Neuronal stem cell (in vitro differentiated cells): ENCODE measurements around the gene ANKRD44.

Experiments used
- DNase-seq: peaks from one replicate; pipeline ENCODE4 v3.0.0-alpha.2; 2013; ENCODE audit warnings: low spot score
- H2AFZ ChIP-seq: one replicate; pipeline ENCODE4 v1.6.1; 2013; ENCODE audit warnings: mild to moderate bottlenecking, low read length, inconsistent platforms
- H2AK5ac ChIP-seq: 2 replicates; pipeline ENCODE4 v1.6.1; 2013; ENCODE audit warnings: low read depth, mild to moderate bottlenecking, inconsistent platforms, low read length, moderate library complexity, mixed read lengths
- H2BK120ac ChIP-seq: 2 replicates; pipeline ENCODE4 v1.6.1; 2013; ENCODE audit warnings: low read depth, mild to moderate bottlenecking, inconsistent platforms, low read length, moderate library complexity, mixed read lengths
- H2BK12ac ChIP-seq: one replicate; pipeline ENCODE4 v1.6.1; 2013; ENCODE audit warnings: low read length, inconsistent platforms
- H2BK15ac ChIP-seq: 2 replicates; pipeline ENCODE4 v1.6.1; 2013; ENCODE audit warnings: mild to moderate bottlenecking, low read length, inconsistent platforms, mixed read lengths
- H2BK5ac ChIP-seq: one replicate; pipeline ENCODE4 v1.6.1; 2013; ENCODE audit warnings: inconsistent platforms, mild to moderate bottlenecking, low read length, moderate library complexity
- H3K14ac ChIP-seq: one replicate; pipeline ENCODE4 v1.6.1; 2013; ENCODE audit warnings: low read length, inconsistent platforms
- H3K18ac ChIP-seq: 2 replicates; pipeline ENCODE4 v1.6.1; 2013; ENCODE audit warnings: low read length, inconsistent platforms
- H3K23ac ChIP-seq: 2 replicates; pipeline ENCODE4 v1.6.1; 2013; ENCODE audit warnings: low read depth, mild to moderate bottlenecking, mixed read lengths, low read length, inconsistent platforms; ENCODE audit not compliant: poor library complexity
- H3K27ac ChIP-seq: replicated peaks from 3 replicates; pipeline ENCODE4 v1.5.1; 2013; ENCODE audit warnings: low read length, inconsistent platforms
- H3K27me3 ChIP-seq, 3 experiments: 2 replicates each; pipeline ENCODE4 v1.6.1; 2013; ENCODE audit warnings: low read length in 3 of 3, mild to moderate bottlenecking in 2 of 3, inconsistent platforms in 1 of 3, low read depth in 1 of 3, mixed read lengths in 1 of 3, moderate library complexity in 1 of 3; ENCODE audit not compliant: control insufficient read depth in 3 of 3, insufficient read depth in 3 of 3
- H3K36me3 ChIP-seq, 2 donors: replicated peaks in 1 of 2; 2 replicates each; pipeline ENCODE4 v1.6.1; 2013; ENCODE audit warnings: low read length in 2 of 2; ENCODE audit not compliant: control insufficient read depth in 2 of 2, insufficient read depth in 2 of 2
- H3K4ac ChIP-seq: 2 replicates; pipeline ENCODE4 v1.6.1; 2013; ENCODE audit warnings: inconsistent platforms, mild to moderate bottlenecking, low read length, moderate library complexity
- H3K4me1 ChIP-seq, 2 donors: 1 replicate in 1 of 2; 2 replicates in 1 of 2; pipeline ENCODE4 v1.6.1; 2013; ENCODE audit warnings: low read length in 2 of 2, low read depth in 1 of 2; ENCODE audit not compliant: control insufficient read depth in 2 of 2, insufficient read depth in 1 of 2
- H3K4me2 ChIP-seq: one replicate; pipeline ENCODE4 v1.6.1; 2013; ENCODE audit warnings: mild to moderate bottlenecking, low read length, inconsistent platforms; ENCODE audit not compliant: insufficient read depth, poor library complexity, severe bottlenecking
- H3K4me3 ChIP-seq, 2 donors: 2 replicates each; pipeline ENCODE4 v1.5.1; 2013; ENCODE audit warnings: low read length in 2 of 2, mild to moderate bottlenecking in 2 of 2, inconsistent platforms in 1 of 2, moderate library complexity in 1 of 2
- H3K79me1 ChIP-seq: one replicate; pipeline ENCODE4 v1.6.1; 2013; ENCODE audit warnings: low read depth, mild to moderate bottlenecking, inconsistent platforms, low read length, moderate library complexity
- H3K9ac ChIP-seq: one replicate; pipeline ENCODE4 v1.6.1; 2013; ENCODE audit warnings: mild to moderate bottlenecking, low read depth, low read length, inconsistent platforms; ENCODE audit not compliant: poor library complexity
- H3K9me3 ChIP-seq, 2 donors: replicated peaks in 1 of 2; 2 replicates each; pipeline versions ENCODE3 to v1.6.1; 2013; ENCODE audit warnings: low read length in 2 of 2, mild to moderate bottlenecking in 2 of 2, inconsistent platforms in 1 of 2, low read depth in 1 of 2, mixed read lengths in 1 of 2, moderate library complexity in 1 of 2; ENCODE audit not compliant: control insufficient read depth in 2 of 2, insufficient read depth in 1 of 2
- H4K8ac ChIP-seq: one replicate; pipeline ENCODE4 v1.6.1; 2013; ENCODE audit warnings: low read depth, mild to moderate bottlenecking, inconsistent platforms, low read length, moderate library complexity
- H4K91ac ChIP-seq: one replicate; pipeline ENCODE4 v1.6.1; 2013; ENCODE audit warnings: low read length, low read depth, mild to moderate bottlenecking, inconsistent platforms; ENCODE audit not compliant: poor library complexity
- WGBS, 2 donors: extraction: QIAGEN DNeasy Blood & Tissue Kit; methylation state at CpG; one replicate each; pipeline ENCODE4 v1.1.7; 2013; ENCODE audit warnings: missing lambda C conversion rate in 2 of 2, mixed read lengths in 1 of 2; ENCODE audit not compliant: insufficient read length in 2 of 2, insufficient replicate concordance in 1 of 2; ENCODE audit errors: extremely low coverage in 2 of 2; 5-methylcytosine and 5-hydroxymethylcytosine counted together

ANKRD44 gene

GRCh38 chr2:197124639-197125390 lies 185.8 kb downstream of the ANKRD44 start:
- peaks cover 0 to 6% of the 10 kb centered on the region in 2 donors for H3K4me1 ChIP-seq
- no peak overlapping the region for H3K4me3 ChIP-seq
- no peak overlapping the region for H2AFZ ChIP-seq
- no peaks in the 10 kb centered on the region for H3K27me3 ChIP-seq
- no peak overlapping the region for H2AK5ac ChIP-seq
- H3K79me1 ChIP-seq: no peaks in the 10 kb centered on the region
- H3K4me2 ChIP-seq: no peak overlapping the region
- no peak overlapping the region for H3K4ac ChIP-seq
- no peak overlapping the region for H4K91ac ChIP-seq
- DNase-seq: no peak
- no peak overlapping the region for H3K27ac ChIP-seq
- WGBS, 2 donors: no CpG with 5 or more reads among the region's 7 CpGs
- H2BK12ac ChIP-seq: no peak overlapping the region
- no peak overlapping the region for H3K18ac ChIP-seq
- H2BK15ac ChIP-seq: no peak overlapping the region
- H3K9ac ChIP-seq: no peak overlapping the region
- H2BK5ac ChIP-seq: no peak overlapping the region
- no peak overlapping the region for H2BK120ac ChIP-seq
- peaks cover 0 to 2% of the 10 kb centered on the region in 2 donors for H3K9me3 ChIP-seq
- no peak overlapping the region for H3K23ac ChIP-seq
- H3K36me3 ChIP-seq: no peaks in the 10 kb centered on the region
- no peak overlapping the region for H4K8ac ChIP-seq
- H3K14ac ChIP-seq: no peak overlapping the region

- H4K8ac ChIP-seq: no peak overlapping the region
- H2BK120ac ChIP-seq: no peak overlapping the region
- H3K36me3 ChIP-seq: no peaks in the 10 kb centered on the region
- no peak overlapping the region for H3K9ac ChIP-seq
- no peak overlapping the region for H3K4me2 ChIP-seq
- H3K18ac ChIP-seq: no peak overlapping the region
- H3K27me3 ChIP-seq: no peaks in the 10 kb centered on the region
- no peaks in the 10 kb centered on the region for H3K79me1 ChIP-seq
- H2BK12ac ChIP-seq: no peak overlapping the region
- H3K23ac ChIP-seq: no peak overlapping the region
- peaks cover 0 to 2% of the 10 kb centered on the region in 2 donors for H3K9me3 ChIP-seq
- no peak overlapping the region for H2BK15ac ChIP-seq
- H3K4me3 ChIP-seq: no peak overlapping the region
- no peak overlapping the region for H3K14ac ChIP-seq
- H2AK5ac ChIP-seq: no peak overlapping the region
- no peak overlapping the region for H2BK5ac ChIP-seq
- H2AFZ ChIP-seq: no peak overlapping the region
- no peak overlapping the region for H4K91ac ChIP-seq
- whole genome bisulfite sequencing, 2 donors: no CpG with 5 or more reads among the region's 1 CpG
- no peak for DNase-seq
- no peak overlapping the region for H3K27ac ChIP-seq
- H3K4ac ChIP-seq: no peak overlapping the region
- H3K4me1 ChIP-seq: peaks cover 0 to 6% of the 10 kb centered on the region in 2 donors
Measured at GRCh38 chr2:197122821-197123220, 187.8 kb downstream of the ANKRD44 start.

GRCh38 chr2:197121756-197122385 lies 188.7 kb downstream of the ANKRD44 start:
- Histone ChIP-seq H2BK120ac (no peak overlapping the region), H3K18ac (no peak overlapping the region), H3K79me1 (no peaks in the 10 kb centered on the region), H2AK5ac (no peak overlapping the region), H3K14ac (no peak overlapping the region), H3K9me3 (no peaks in the 10 kb centered on the region), H3K4ac (no peak overlapping the region), H4K91ac (no peak overlapping the region), H2AFZ (peak overlapping the region; percentile 22), H3K4me1 (peaks cover 0 to 6% of the 10 kb centered on the region in 2 donors), H3K36me3 (no peaks in the 10 kb centered on the region), H3K9ac (no peak overlapping the region), H4K8ac (no peak overlapping the region), H3K4me3 (no peak overlapping the region), H3K4me2 (no peak overlapping the region), H3K27me3 (no peaks in the 10 kb centered on the region), H3K27ac (no peak overlapping the region), H2BK12ac (no peak overlapping the region), H2BK5ac (no peak overlapping the region), H3K23ac (no peak overlapping the region), H2BK15ac (no peak overlapping the region)
- DNase-seq: no peak
- WGBS, 2 donors: no CpG with 5 or more reads among the region's 6 CpGs

GRCh38 chr2:197121255-197121654 lies 189.3 kb downstream of the ANKRD44 start:
- Histone ChIP-seq H3K27me3 (no peaks in the 10 kb centered on the region), H2BK12ac (no peak overlapping the region), H3K27ac (no peak overlapping the region), H3K4me1 (peaks cover 0 to 7% of the 10 kb centered on the region in 2 donors), H3K9me3 (no peaks in the 10 kb centered on the region), H3K79me1 (no peaks in the 10 kb centered on the region), H4K8ac (no peak overlapping the region), H4K91ac (no peak overlapping the region), H3K23ac (no peak overlapping the region), H3K9ac (no peak overlapping the region), H2AK5ac (no peak overlapping the region), H3K18ac (no peak overlapping the region), H3K14ac (no peak overlapping the region), H3K4ac (no peak overlapping the region), H2BK15ac (no peak overlapping the region), H3K4me3 (no peak overlapping the region), H2BK5ac (no peak overlapping the region), H3K4me2 (no peak overlapping the region), H2BK120ac (no peak overlapping the region), H2AFZ (peak overlapping the region; percentile 22), H3K36me3 (no peaks in the 10 kb centered on the region)
- no peak for DNase-seq
- WGBS, 2 donors: no CpG with 5 or more reads among the region's 8 CpGs
